HFF-Myc (cell line): ENCODE data around the gene TPRA1.
"Not testable (repeated sequence)": the region's sequence is repeated elsewhere in the genome, so short reads cannot be mapped to it uniquely, and the experiment has no call there.

ENCODE experiments used
- DNase-seq: peaks from one replicate; pipeline ENCODE4 v3.0.0-alpha.2; 2011; ENCODE audit warnings: low read depth; ENCODE audit errors: extremely low read depth
- H3K4me3 ChIP-seq: replicated peaks from 2 replicates; pipeline ENCODE4 v1.5.1; 2011; ENCODE audit warnings: low read depth, mild to moderate bottlenecking, control low read depth, low read length
- CTCF ChIP-seq: IDR thresholded peaks from 2 replicates; pipeline ENCODE4 v1.5.1; 2012; ENCODE audit warnings: mild to moderate bottlenecking, low read depth, low read length, control low read depth; ENCODE audit errors: missing control alignments

The TPRA1 gene

DNA sequence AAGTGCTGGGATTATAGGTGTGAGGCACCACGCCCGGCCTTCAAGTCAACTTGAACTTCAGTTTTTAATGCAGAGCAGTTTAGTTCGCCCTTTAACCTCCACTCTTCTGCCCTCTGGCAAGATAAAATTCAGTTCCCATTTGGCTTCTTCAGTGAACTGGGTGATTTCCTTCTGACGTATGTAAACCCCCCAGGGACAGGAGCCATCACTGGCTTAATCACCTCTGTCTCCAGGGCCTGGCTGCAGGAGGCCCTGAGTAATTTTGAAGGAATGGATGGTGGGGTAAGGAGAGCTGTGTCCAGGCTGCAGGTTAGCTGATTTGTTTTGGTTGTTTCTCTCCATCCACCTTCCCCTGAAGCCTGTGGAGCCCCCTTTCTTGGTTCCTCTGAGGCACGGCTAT, 19.6 kb upstream of the TPRA1 start:
- no peak for DNase-seq
- no peak for TF ChIP-seq CTCF
- H3K4me3 ChIP-seq = no peak overlapping the region

- no peak for DNase-seq
- no peak for TF ChIP-seq CTCF
- no peak overlapping the region for H3K4me3 ChIP-seq
These were observed 17.8 kb upstream of the TPRA1 start for GRCh38 chr3:127608362-127608718.

- no peak for TF ChIP-seq CTCF
- no peak overlapping the region for H3K4me3 ChIP-seq
These were observed 17.3 kb upstream of the TPRA1 start for GRCh38 chr3:127607675-127608361.

GRCh38 chr3:127606981-127607595, 16.6 kb upstream of the TPRA1 start:
- TF ChIP-seq CTCF = no peak
- DNase-seq = no peak
- H3K4me3 ChIP-seq = no peak overlapping the region

More at GRCh38 chr3:127607675-127608361, 17.3 kb upstream of the TPRA1 start:
- DNase-seq = no peak

DNA sequence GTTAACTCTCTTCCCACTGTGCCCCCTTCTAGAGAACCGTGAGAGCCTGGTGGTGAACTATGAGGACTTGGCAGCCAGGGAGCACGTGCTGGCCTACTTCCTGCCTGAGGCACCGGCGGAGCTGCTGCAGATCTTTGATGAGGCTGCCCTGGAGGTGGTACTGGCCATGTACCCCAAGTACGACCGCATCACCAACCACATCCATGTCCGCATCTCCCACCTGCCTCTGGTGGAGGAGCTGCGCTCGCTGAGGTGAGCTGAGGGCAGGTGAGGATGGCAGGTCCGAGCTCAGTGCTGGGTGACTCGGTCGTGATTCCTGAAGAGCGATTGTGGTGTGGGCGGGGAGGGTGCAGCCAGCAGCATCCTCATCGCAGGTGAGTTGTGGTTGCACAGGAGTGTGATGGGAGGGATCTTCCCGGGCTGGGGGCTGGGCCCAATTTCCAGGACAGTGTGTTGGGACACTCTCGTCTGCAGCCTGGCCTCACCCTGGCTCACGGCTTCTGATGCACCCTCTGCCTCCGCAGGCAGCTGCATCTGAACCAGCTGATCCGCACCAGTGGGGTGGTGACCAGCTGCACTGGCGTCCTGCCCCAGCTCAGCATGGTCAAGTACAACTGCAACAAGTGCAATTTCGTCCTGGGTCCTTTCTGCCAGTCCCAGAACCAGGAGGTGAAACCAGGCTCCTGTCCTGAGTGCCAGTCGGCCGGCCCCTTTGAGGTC, 15.7 kb upstream of the TPRA1 start:
- no peak overlapping the region for H3K4me3 ChIP-seq
- DNase-seq = no peak
- no peak for TF ChIP-seq CTCF

DNA sequence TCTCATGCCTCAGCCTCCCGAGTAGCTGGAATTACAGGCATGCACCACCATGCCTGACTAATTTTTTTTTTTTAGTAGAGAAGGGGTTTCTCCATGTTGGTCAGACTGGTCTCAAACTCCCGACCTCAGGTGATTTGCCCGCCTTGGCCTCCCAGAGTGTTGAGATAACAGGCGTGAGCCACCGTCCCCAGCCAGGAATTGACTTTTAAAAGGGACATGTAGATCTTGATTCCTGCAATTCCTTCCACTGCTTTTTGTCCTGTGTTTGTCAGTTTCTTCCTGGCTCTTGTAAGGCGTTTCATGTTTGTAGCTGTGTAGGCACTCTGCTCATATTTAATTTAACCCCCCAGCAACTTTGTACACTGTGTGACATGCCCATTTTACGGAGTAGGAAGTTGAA, 15.0 kb upstream of the TPRA1 start:
- not testable (repeated sequence) for DNase-seq, H3K4me3 ChIP-seq

DNA sequence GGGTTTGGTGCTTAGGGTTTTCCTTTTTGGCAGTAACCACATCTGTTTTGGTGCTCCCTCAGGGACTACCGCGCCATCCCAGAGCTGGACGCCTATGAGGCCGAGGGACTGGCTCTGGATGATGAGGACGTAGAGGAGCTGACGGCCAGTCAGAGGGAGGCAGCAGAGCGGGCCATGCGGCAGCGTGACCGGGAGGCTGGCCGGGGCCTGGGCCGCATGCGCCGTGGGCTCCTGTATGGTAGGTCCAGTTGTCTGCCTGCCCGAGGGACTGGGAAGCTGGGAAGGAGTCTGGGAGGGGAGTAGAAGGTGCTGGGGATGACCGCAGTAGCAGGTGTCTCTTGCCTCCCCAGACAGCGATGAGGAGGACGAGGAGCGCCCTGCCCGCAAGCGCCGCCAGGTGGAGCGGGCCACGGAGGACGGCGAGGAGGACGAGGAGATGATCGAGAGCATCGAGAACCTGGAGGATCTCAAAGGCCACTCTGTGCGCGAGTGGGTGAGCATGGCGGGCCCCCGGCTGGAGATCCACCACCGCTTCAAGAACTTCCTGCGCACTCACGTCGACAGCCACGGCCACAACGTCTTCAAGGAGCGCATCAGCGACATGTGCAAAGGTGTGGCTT, 14.1 kb upstream of the TPRA1 start:
- no peak for TF ChIP-seq CTCF

More for the DNA sequence above, 14.1 kb upstream of the TPRA1 start:
- no peak for DNase-seq
- no peak overlapping the region for H3K4me3 ChIP-seq
